ENCODE results near the gene DHRS9. TPM values are rescaled to one million over a fixed set of nuclear protein-coding genes. Genes with fewer than 3 reads are reported as not detected.

The DHRS9 gene
- total RNA-seq, 1 donor from 2014 or later = 7.3 TPM

DNA sequence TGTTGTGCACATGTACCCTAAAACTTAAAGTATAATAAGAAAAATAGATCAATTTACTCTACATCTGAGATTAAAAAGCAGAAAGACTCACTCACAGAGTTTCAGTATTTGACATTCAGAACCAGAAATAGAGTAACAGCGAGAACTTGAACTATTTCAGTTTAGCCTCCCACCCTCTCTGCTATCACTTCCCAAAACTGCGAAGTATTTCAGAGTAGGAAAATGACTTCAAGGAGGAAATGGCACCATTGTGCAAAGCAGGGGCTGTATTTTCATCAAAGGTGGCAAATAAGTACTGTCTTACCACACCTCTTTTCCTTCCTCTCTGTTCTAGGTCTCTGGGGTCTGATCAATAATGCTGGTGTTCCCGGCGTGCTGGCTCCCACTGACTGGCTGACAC lies 13.6 kb downstream of the DHRS9 start:
- intact Hi-C loops (cut with micrococcal nuclease) = no loop called here
- Histone ChIP-seq H3K27me3 (ENCODE audit: low read depth) (no peaks in the 10 kb centered on the region), H3K4me1 (peaks cover 17% of the 10 kb centered on the region), H3K36me3 (no peaks in the 10 kb centered on the region), H3K27ac (replicated peaks) (no peak overlapping the region), H3K4me3 (no peak overlapping the region), H3K9me3 (replicated peaks) (peaks cover 15% of the 10 kb centered on the region)
- DNase-seq = no peak
- TF ChIP-seq, protein P1, sequence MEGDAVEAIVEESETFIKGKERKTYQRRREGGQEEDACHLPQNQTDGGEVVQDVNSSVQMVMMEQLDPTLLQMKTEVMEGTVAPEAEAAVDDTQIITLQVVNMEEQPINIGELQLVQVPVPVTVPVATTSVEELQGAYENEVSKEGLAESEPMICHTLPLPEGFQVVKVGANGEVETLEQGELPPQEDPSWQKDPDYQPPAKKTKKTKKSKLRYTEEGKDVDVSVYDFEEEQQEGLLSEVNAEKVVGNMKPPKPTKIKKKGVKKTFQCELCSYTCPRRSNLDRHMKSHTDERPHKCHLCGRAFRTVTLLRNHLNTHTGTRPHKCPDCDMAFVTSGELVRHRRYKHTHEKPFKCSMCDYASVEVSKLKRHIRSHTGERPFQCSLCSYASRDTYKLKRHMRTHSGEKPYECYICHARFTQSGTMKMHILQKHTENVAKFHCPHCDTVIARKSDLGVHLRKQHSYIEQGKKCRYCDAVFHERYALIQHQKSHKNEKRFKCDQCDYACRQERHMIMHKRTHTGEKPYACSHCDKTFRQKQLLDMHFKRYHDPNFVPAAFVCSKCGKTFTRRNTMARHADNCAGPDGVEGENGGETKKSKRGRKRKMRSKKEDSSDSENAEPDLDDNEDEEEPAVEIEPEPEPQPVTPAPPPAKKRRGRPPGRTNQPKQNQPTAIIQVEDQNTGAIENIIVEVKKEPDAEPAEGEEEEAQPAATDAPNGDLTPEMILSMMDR (IDR thresholded peaks at IDR 0.05; ENCODE audit: borderline replicate concordance) = no peak

DNA sequence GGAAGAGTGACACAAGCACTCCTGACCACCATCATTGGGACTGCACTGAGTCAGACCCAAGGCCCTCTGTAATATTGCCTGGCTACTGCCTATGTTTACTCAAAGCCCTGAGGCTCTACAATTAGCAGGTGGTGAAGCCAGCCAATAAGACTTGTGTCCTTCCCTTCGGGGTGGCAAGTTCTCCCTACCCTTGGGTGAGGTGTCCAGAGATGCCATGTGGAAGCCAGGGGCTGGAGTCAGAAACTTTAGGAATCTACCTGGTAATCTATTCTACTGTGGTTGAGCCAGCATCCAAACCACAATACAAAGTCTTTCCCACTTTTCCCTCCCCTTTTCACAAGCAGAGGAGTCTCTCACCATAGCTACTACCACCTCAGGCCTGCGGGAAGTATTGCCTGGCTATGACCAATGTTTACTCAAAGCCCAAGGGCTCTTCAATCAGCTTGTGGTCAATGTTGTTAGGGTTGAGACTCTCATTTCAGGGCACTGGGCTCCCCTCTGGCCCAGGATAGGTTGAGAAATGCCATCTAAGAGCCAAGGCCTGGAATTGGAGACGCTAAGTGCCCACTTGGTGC lies 17.6 kb downstream of the DHRS9 start:
- no peak for DNase-seq
- Histone ChIP-seq H3K4me1 (peaks cover 1% of the 10 kb centered on the region), H3K9me3 (replicated peaks) (peaks cover 15% of the 10 kb centered on the region), H3K4me3 (no peak overlapping the region), H3K36me3 (no peaks in the 10 kb centered on the region), H3K27me3 (ENCODE audit: low read depth) (no peaks in the 10 kb centered on the region), H3K27ac (replicated peaks) (no peak overlapping the region)
- intact Hi-C loops (cut with micrococcal nuclease) = no loop called here
- TF ChIP-seq, protein P1 (IDR thresholded peaks at IDR 0.05; ENCODE audit: borderline replicate concordance) = no peak

DNA sequence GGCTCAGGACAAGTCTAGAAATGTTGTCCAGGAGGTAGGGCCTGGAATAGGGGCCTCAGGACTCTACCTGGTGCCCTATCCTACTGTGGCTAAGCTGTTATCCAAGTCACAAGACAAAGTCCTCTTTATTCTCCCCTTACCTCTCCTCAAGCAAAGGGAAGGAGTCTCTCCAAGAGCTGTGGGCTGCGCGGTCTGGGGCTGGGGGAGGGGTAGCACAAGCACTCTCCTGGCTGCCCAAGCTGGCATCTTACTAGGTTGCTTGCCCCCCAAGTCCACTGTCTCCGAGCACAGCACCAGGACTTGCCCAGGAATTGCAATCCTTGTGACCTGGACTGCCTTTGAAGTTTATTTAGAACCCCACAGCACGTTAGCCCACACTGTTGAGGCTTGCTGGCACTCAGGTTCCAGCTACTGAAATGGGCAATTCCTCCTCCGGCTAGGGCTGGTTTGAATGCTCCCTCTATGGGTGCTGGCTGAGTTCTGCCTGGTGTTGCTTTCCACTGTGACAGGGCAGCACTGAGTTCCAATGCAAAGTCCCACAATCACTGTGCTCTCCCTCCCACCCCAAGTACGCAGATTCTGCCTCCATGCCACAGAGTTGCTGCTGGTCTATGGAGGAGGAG lies 18.5 kb downstream of the DHRS9 start:
- DNase-seq = no peak
- Histone ChIP-seq H3K36me3 (no peaks in the 10 kb centered on the region), H3K27ac (replicated peaks) (no peak overlapping the region), H3K4me1 (no peaks in the 10 kb centered on the region), H3K9me3 (replicated peaks) (peaks cover 15% of the 10 kb centered on the region), H3K4me3 (no peak overlapping the region), H3K27me3 (ENCODE audit: low read depth) (no peaks in the 10 kb centered on the region)
- intact Hi-C loops (cut with micrococcal nuclease) = no loop called here
- TF ChIP-seq, protein P1 (IDR thresholded peaks at IDR 0.05; ENCODE audit: borderline replicate concordance) = no peak

DNA sequence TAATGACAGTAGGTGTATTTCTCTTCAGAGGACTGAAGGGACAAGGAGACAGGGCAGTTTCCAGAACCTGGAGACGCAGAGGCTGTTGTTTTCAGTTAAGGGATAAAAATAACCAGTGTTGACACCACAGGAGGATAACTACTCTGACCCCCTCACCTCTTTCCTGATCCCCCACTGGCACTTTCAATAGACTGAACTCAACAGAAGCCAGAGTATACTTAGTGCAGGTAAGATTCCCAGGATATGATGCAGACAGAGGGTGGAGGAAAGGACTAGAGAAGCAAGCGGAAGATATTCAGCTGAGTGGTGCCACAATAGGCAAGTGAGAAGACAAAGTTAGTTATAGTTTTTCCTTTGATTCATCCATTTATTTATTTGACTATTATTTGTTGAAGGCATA lies 19.8 kb downstream of the DHRS9 start:
- intact Hi-C loops (cut with micrococcal nuclease) = no loop called here
- no peak for DNase-seq
- Histone ChIP-seq H3K9me3 (replicated peaks) (peaks cover 15% of the 10 kb centered on the region), H3K4me3 (no peak overlapping the region), H3K36me3 (no peaks in the 10 kb centered on the region), H3K27ac (replicated peaks) (no peak overlapping the region), H3K27me3 (ENCODE audit: low read depth) (no peaks in the 10 kb centered on the region), H3K4me1 (peaks cover 6% of the 10 kb centered on the region)
- TF ChIP-seq, protein P1 (IDR thresholded peaks at IDR 0.05; ENCODE audit: borderline replicate concordance) = no peak

DNA sequence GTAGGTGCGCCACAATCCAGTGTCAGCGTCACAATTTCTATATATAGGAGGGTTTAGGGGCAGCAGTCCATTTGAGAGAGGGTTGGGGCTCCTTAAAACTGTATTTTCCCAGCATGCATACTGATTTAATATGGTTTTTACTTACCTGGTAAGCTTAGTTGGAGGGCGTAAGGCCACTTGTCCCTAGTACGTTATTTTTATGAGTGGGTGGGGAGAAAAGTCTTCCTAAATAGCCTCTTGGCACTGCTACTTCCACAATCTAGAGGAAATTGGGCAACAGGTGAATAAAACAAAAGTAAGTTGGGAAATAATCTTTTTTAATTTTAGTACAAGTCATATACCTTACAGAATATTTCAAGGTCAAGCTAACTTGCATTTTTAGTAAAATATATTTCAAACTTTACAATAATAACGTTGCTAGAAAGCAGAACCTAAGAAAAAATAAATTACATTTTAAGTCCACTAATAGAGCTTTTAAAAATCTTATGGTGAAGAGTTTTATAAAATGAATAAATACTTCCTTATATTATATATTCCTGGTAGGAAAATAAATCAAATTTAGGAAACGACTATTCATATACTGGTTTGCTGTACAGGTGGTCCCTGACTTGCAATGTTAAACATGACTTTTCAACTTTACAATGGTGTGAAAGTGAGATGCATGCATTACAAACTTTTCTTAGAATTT lies 20.9 kb downstream of the DHRS9 start:
- TF ChIP-seq, protein P1 (IDR thresholded peaks at IDR 0.05; ENCODE audit: borderline replicate concordance) = no peak

More for the DNA sequence above, 20.9 kb downstream of the DHRS9 start:
- H3K36me3 ChIP-seq = no peaks in the 10 kb centered on the region
- H3K9me3 ChIP-seq (replicated peaks) = peaks cover 8% of the 10 kb centered on the region
- H3K4me1 ChIP-seq = peaks cover 9% of the 10 kb centered on the region
- intact Hi-C loops (cut with micrococcal nuclease) = no loop called here
- H3K27ac ChIP-seq (replicated peaks) = no peak overlapping the region
- H3K4me3 ChIP-seq = no peak overlapping the region
- no peak for DNase-seq
- H3K27me3 ChIP-seq (ENCODE audit: low read depth) = no peaks in the 10 kb centered on the region

All from left ventricle myocardium inferior (tissue), 1 donor.